Activated T-cell treated with anti-CD3 and anti-CD28 coated beads, Interleukin-2, amount 50 U/mL, for 4 hours (primary cell): ENCODE data around the gene MEIOSIN. TPM values are rescaled to one million over a fixed set of nuclear protein-coding genes. Genes with fewer than 3 reads are reported as not detected.

Experiments
- ATAC-seq, 2 donors: fragments of 200-7000 bp; cut with Tn5 transposase; one replicate each; pipeline ENCODE4 v1.10.0; 2021
- DNase-seq: peaks from one replicate; pipeline ENCODE4 v3.0.0-alpha.2; 2020
- H3K27me3 Mint-ChIP-seq: one replicate; pipeline ENCODE4 v1.8.0; 2021; ENCODE audit warnings: low read depth, mixed read lengths
- H3K36me3 Mint-ChIP-seq: one replicate; pipeline ENCODE4 v1.8.0; 2022; ENCODE audit warnings: mixed read lengths; ENCODE audit not compliant: insufficient read depth
- H3K4me1 Mint-ChIP-seq: one replicate; pipeline ENCODE4 v1.8.0; 2021; ENCODE audit warnings: low read depth, mixed read lengths
- H3K4me3 Mint-ChIP-seq: one replicate; pipeline ENCODE4 v1.8.0; 2021; ENCODE audit warnings: mild to moderate bottlenecking, moderate library complexity, mixed read lengths
- H3K9me3 Mint-ChIP-seq: one replicate; pipeline ENCODE4 v1.8.0; 2021; ENCODE audit warnings: mixed read lengths
- total RNA-seq, 3 donors: library from RNA; stranded (reverse); gene quantifications; one replicate each; pipeline ENCODE4 v1.2.1, GENCODE V29; 2021

MEIOSIN gene
- total RNA-seq, 3 donors from 2014 or later = not detected

GRCh38 chr19:45805719-45806118, 72.5 kb downstream of the MEIOSIN start:
- ATAC-seq = no peak
- Mint-ChIP-seq H3K36me3 (no peaks in the 10 kb centered on the region), H3K27me3 (peaks cover 3% of the 10 kb centered on the region)

GRCh38 chr19:45809643-45810159, 76.5 kb downstream of the MEIOSIN start:
- peaks cover 2% of the 10 kb centered on the region for H3K36me3 Mint-ChIP-seq
- H3K27me3 Mint-ChIP-seq = peaks cover 5% of the 10 kb centered on the region
- ATAC-seq (peak; percentile 49 to 54), DNase-seq (no peak)
- no peaks in the 10 kb centered on the region for H3K9me3 Mint-ChIP-seq
- H3K4me1 Mint-ChIP-seq = peaks cover 5% of the 10 kb centered on the region
- H3K4me3 Mint-ChIP-seq = no peak overlapping the region

More at GRCh38 chr19:45805719-45806118, 72.5 kb downstream of the MEIOSIN start:
- DNase-seq = no peak
- H3K4me3 Mint-ChIP-seq = no peak overlapping the region
- peaks cover 5% of the 10 kb centered on the region for H3K4me1 Mint-ChIP-seq
- no peaks in the 10 kb centered on the region for H3K9me3 Mint-ChIP-seq

- ATAC-seq = no peak
- no peaks in the 10 kb centered on the region for H3K9me3 Mint-ChIP-seq
- no peak for DNase-seq
- peaks cover 2% of the 10 kb centered on the region for H3K36me3 Mint-ChIP-seq
- no peak overlapping the region for H3K4me3 Mint-ChIP-seq
- H3K27me3 Mint-ChIP-seq = peaks cover 5% of the 10 kb centered on the region
- H3K4me1 Mint-ChIP-seq = peaks cover 8% of the 10 kb centered on the region
Measured at GRCh38 chr19:45812297-45812696, 79.1 kb downstream of the MEIOSIN start.

Other genes with a start within 250 kb of the MEIOSIN start
- gene RTN2, start 236.4 kb upstream of the MEIOSIN start, total RNA-seq = 1 to 10 TPM in 2 of 3 donors, under 1 TPM in 1; 0.83 to 1.5 (median 1.5) TPM
- 1 to 10 TPM; 1.1 to 1.4 (median 1.3) TPM for gene PPM1N, start 235.0 kb upstream of the MEIOSIN start, total RNA-seq
- gene VASP, start 226.0 kb upstream of the MEIOSIN start, total RNA-seq = 100 to 1,000 TPM; 135 to 164 (median 157) TPM
- gene OPA3, start 148.6 kb upstream of the MEIOSIN start, total RNA-seq = 10 to 100 TPM; 14.1 to 15.5 (median 15.1) TPM
- gene GPR4, start 131.2 kb upstream of the MEIOSIN start, total RNA-seq = under 1 TPM in 1 of 3 donors, not detected in 2; 0.05 TPM
- 100 to 1,000 TPM; 136 to 178 (median 150) TPM for gene EML2, start 94.0 kb upstream of the MEIOSIN start, total RNA-seq
- gene GIPR, start 65.2 kb upstream of the MEIOSIN start, total RNA-seq = 1 to 10 TPM in 2 of 3 donors, under 1 TPM in 1; 0.66 to 1.4 (median 1.0) TPM
- gene SNRPD2, start 41.5 kb upstream of the MEIOSIN start, total RNA-seq = 100 to 1,000 TPM; 903 to 949 (median 911) TPM
- gene QPCTL, start 40.8 kb upstream of the MEIOSIN start, total RNA-seq = 10 to 100 TPM; 10.3 to 13.2 (median 12.3) TPM
- gene FBXO46, start 2.5 kb upstream of the MEIOSIN start, total RNA-seq = 10 to 100 TPM; 29.5 to 33.3 (median 29.8) TPM
- 1 to 10 TPM; 1.5 to 1.7 (median 1.6) TPM for gene SIX5, start 35.8 kb downstream of the MEIOSIN start, total RNA-seq
- gene DMPK, start 49.1 kb downstream of the MEIOSIN start, total RNA-seq = 10 to 100 TPM; 19.9 to 22.6 (median 21.1) TPM
- gene DMWD, start 59.4 kb downstream of the MEIOSIN start, total RNA-seq = 10 to 100 TPM; 53.3 to 60.5 (median 54.2) TPM
- gene RSPH6A, start 81.9 kb downstream of the MEIOSIN start, total RNA-seq = under 1 TPM; 0.15 to 0.33 (median 0.26) TPM
- 100 to 1,000 TPM in 2 of 3 donors, 10 to 100 TPM in 1; 94.1 to 108 (median 106) TPM for gene SYMPK, start 129.7 kb downstream of the MEIOSIN start, total RNA-seq
- gene FOXA3, start 130.9 kb downstream of the MEIOSIN start, total RNA-seq = under 1 TPM; 0.23 to 0.46 (median 0.26) TPM
- 10 to 100 TPM; 21.8 to 24.5 (median 22.2) TPM for gene IRF2BP1, start 152.7 kb downstream of the MEIOSIN start, total RNA-seq
- gene MYPOP, start 169.2 kb downstream of the MEIOSIN start, total RNA-seq = 1 to 10 TPM; 4.8 to 5.5 (median 5.1) TPM
- not detected for gene NANOS2, start 181.3 kb downstream of the MEIOSIN start, total RNA-seq
- gene NOVA2, start 240.4 kb downstream of the MEIOSIN start, total RNA-seq = not detected